ENCODE results near the gene SMTNL1.

Gene SMTNL1

GRCh38 chr11:57513911-57514537 is 23.4 kb upstream of the SMTNL1 start:
- Histone ChIP-seq H3K79me2 (ENCODE audit: low read length) (peaks cover 59% of the 10 kb centered on the region), H3K4me1 (ENCODE audit: low read length) (peaks cover 19% of the 10 kb centered on the region), H3K9me3 (ENCODE audit: insufficient read depth, low read length) (no peaks in the 10 kb centered on the region), H4K20me1 (ENCODE audit: insufficient read depth, low read length) (peaks cover 6% of the 10 kb centered on the region; the same call in 1 of the 2 replicates), H3K27me3 (ENCODE audit: low read depth, low read length) (no peaks in the 10 kb centered on the region), H3K36me3 (replicated peaks; ENCODE audit: low read depth, low read length) (peaks cover 13% of the 10 kb centered on the region), H3K4me3 (ENCODE audit: low read length) (peak overlapping the region; percentile 89), H3K27ac (ENCODE audit: low read length) (peak overlapping the region; percentile 56), H3K4me2 (ENCODE audit: low read length) (peak overlapping the region; percentile 80), H3K9ac (ENCODE audit: low read length) (peak overlapping the region; percentile 86), H2AFZ (ENCODE audit: low read depth, low read length) (peak overlapping the region; percentile 52)
- TF ChIP-seq EZH2phosphoT487 (IDR thresholded peaks at IDR 0.05; ENCODE audit: low read depth): no peak
- TF ChIP-seq CTCF (IDR thresholded peaks at IDR 0.05; ENCODE audit: low read depth, low read length): no peak

- TF ChIP-seq EZH2phosphoT487 (IDR thresholded peaks at IDR 0.05; ENCODE audit: low read depth): no peak
- no peak for TF ChIP-seq CTCF (IDR thresholded peaks at IDR 0.05; ENCODE audit: low read depth, low read length)
- no peaks in the 10 kb centered on the region for H3K27me3 ChIP-seq (ENCODE audit: low read depth, low read length)
- peak overlapping the region; percentile 80 for H3K4me2 ChIP-seq (ENCODE audit: low read length)
- H3K27ac ChIP-seq (ENCODE audit: low read length): peak overlapping the region; percentile 56
- H3K9ac ChIP-seq (ENCODE audit: low read length): peak overlapping the region; percentile 86
- H3K36me3 ChIP-seq (replicated peaks; ENCODE audit: low read depth, low read length): peaks cover 13% of the 10 kb centered on the region
- H3K79me2 ChIP-seq (ENCODE audit: low read length): peaks cover 56% of the 10 kb centered on the region
- peak overlapping the region; percentile 52 for H2AFZ ChIP-seq (ENCODE audit: low read depth, low read length)
- H3K4me3 ChIP-seq (ENCODE audit: low read length): peak overlapping the region; percentile 89
- H3K4me1 ChIP-seq (ENCODE audit: low read length): peaks cover 19% of the 10 kb centered on the region
- peaks cover 6% of the 10 kb centered on the region; the same call in 1 of the 2 replicates for H4K20me1 ChIP-seq (ENCODE audit: insufficient read depth, low read length)
- no peaks in the 10 kb centered on the region for H3K9me3 ChIP-seq (ENCODE audit: insufficient read depth, low read length)
These were observed 22.7 kb upstream of the SMTNL1 start for GRCh38 chr11:57514538-57515331.

GRCh38 chr11:57515332-57516060 is 21.9 kb upstream of the SMTNL1 start, which contains the start of gene SLC43A1:
SLC43A1 (minus strand) TSS chr11:57515702; CDS start chr11:57514111, 1,591 bp downstream.
- Histone ChIP-seq H3K4me2 (ENCODE audit: low read length) (peak within 1 kb of the TSS; percentile 80), H3K27me3 (ENCODE audit: low read depth, low read length) (no peaks in the 10 kb centered on the region), H3K79me2 (ENCODE audit: low read length) (peaks cover 53% of the 10 kb centered on the region), H4K20me1 (ENCODE audit: insufficient read depth, low read length) (peaks cover 6% of the 10 kb centered on the region; the same call in 1 of the 2 replicates), H3K27ac (ENCODE audit: low read length) (peak within 1 kb of the TSS; percentile 56), H3K9me3 (ENCODE audit: insufficient read depth, low read length) (no peaks in the 10 kb centered on the region), H3K9ac (ENCODE audit: low read length) (peak within 1 kb of the TSS; percentile 86), H3K4me1 (ENCODE audit: low read length) (peaks cover 19% of the 10 kb centered on the region), H2AFZ (ENCODE audit: low read depth, low read length) (peak within 1 kb of the TSS; percentile 95), H3K36me3 (replicated peaks; ENCODE audit: low read depth, low read length) (peaks cover 13% of the 10 kb centered on the region), H3K4me3 (ENCODE audit: low read length) (peak within 1 kb of the TSS; percentile 89)
- TF ChIP-seq CTCF (IDR thresholded peaks at IDR 0.05; ENCODE audit: low read depth, low read length) (0 out of 2 replicates have a peak, but pooled peaks have one; percentile 19), EZH2phosphoT487 (IDR thresholded peaks at IDR 0.05; ENCODE audit: low read depth) (no peak)
